Measurements from ENCODE around the gene CHTF8. TPM values are rescaled to one million over a fixed set of nuclear protein-coding genes. Genes with fewer than 3 reads are reported as not detected.

Gene CHTF8
- total RNA-seq, 1 experiment from 2014 or later: 161 TPM

GRCh38 chr16:69169607-69170352 lies 37.4 kb upstream of the CHTF8 start:
- no TSS peak for BruUV-seq (replicated peaks)
- Histone ChIP-seq H3K4me3 (no peak overlapping the region), H3F3A (ENCODE audit: insufficient read depth, low read depth) (peaks cover 38% of the 10 kb centered on the region), H3K79me2 (ENCODE audit: low read depth) (no peaks in the 10 kb centered on the region), H3K4me2 (no peak overlapping the region), H2AFZ (no peak overlapping the region), H3K27ac (no peak overlapping the region), H3K27me3 (ENCODE audit: insufficient read depth, low read depth) (no peaks in the 10 kb centered on the region), H3K9me3 (ENCODE audit: insufficient read depth, low read depth) (no peaks in the 10 kb centered on the region), H4K20me1 (ENCODE audit: insufficient read depth) (no peaks in the 10 kb centered on the region), H3K4me1 (replicated peaks; ENCODE audit: insufficient read depth) (peaks cover 17% of the 10 kb centered on the region), H3K36me3 (ENCODE audit: low read depth) (peaks cover 36% of the 10 kb centered on the region), H3K9me2 (ENCODE audit: insufficient read depth) (no peaks in the 10 kb centered on the region)
- CTCF ChIA-PET: no interaction called here
- TF ChIP-seq EZH2 (IDR thresholded peaks at IDR 0.05; ENCODE audit: low read depth) (no peak), CTCF (conservative IDR thresholded peaks at IDR 0.05) (no peak)
- DNase-seq: no peak
- POLR2A ChIA-PET (ENCODE audit: unreplicated experiment): no interaction called here
- intact Hi-C loops (cut with micrococcal nuclease; ENCODE audit: unreplicated experiment): no loop called here

- no TSS peak for BruUV-seq (replicated peaks)
- intact Hi-C loops (cut with micrococcal nuclease; ENCODE audit: unreplicated experiment): no loop called here
- peaks cover 38% of the 10 kb centered on the region for H3K36me3 ChIP-seq (ENCODE audit: low read depth)
Observed at GRCh38 chr16:69169051-69169450, 36.7 kb upstream of the CHTF8 start.

GRCh38 chr16:69166946-69167930 lies 34.9 kb upstream of the CHTF8 start:
- intact Hi-C loops (cut with micrococcal nuclease; ENCODE audit: unreplicated experiment): no loop called here
- no peak overlapping the region for H2AFZ ChIP-seq
- ChIA-PET POLR2A (ENCODE audit: unreplicated experiment) (no interaction called here), CTCF (no interaction called here)
- BruUV-seq (replicated peaks): no TSS peak
- no peaks in the 10 kb centered on the region for H4K20me1 ChIP-seq (ENCODE audit: insufficient read depth)
- H3K9me3 ChIP-seq (ENCODE audit: insufficient read depth, low read depth): no peaks in the 10 kb centered on the region
- H3K4me2 ChIP-seq: no peak overlapping the region
- H3K27me3 ChIP-seq (ENCODE audit: insufficient read depth, low read depth): no peaks in the 10 kb centered on the region
- no peaks in the 10 kb centered on the region for H3K9me2 ChIP-seq (ENCODE audit: insufficient read depth)
- H3K79me2 ChIP-seq (ENCODE audit: low read depth): no peaks in the 10 kb centered on the region
- peaks cover 17% of the 10 kb centered on the region for H3F3A ChIP-seq (ENCODE audit: insufficient read depth, low read depth)
- DNase-seq: no peak
- H3K4me3 ChIP-seq: no peak overlapping the region
- no peak overlapping the region for H3K27ac ChIP-seq
- TF ChIP-seq EZH2 (IDR thresholded peaks at IDR 0.05; ENCODE audit: low read depth) (no peak), CTCF (conservative IDR thresholded peaks at IDR 0.05) (no peak)
- peaks cover 39% of the 10 kb centered on the region for H3K36me3 ChIP-seq (ENCODE audit: low read depth)
- no peaks in the 10 kb centered on the region for H3K4me1 ChIP-seq (replicated peaks; ENCODE audit: insufficient read depth)

More at GRCh38 chr16:69169051-69169450, 36.7 kb upstream of the CHTF8 start:
- Histone ChIP-seq H3K27me3 (ENCODE audit: insufficient read depth, low read depth) (no peaks in the 10 kb centered on the region), H3K4me2 (no peak overlapping the region), H3K9me2 (ENCODE audit: insufficient read depth) (no peaks in the 10 kb centered on the region), H3K9me3 (ENCODE audit: insufficient read depth, low read depth) (no peaks in the 10 kb centered on the region), H3K79me2 (ENCODE audit: low read depth) (no peaks in the 10 kb centered on the region), H3K4me3 (no peak overlapping the region), H2AFZ (no peak overlapping the region), H3K4me1 (replicated peaks; ENCODE audit: insufficient read depth) (peaks cover 13% of the 10 kb centered on the region), H3F3A (ENCODE audit: insufficient read depth, low read depth) (peaks cover 34% of the 10 kb centered on the region), H3K27ac (no peak overlapping the region), H4K20me1 (ENCODE audit: insufficient read depth) (no peaks in the 10 kb centered on the region)
- DNase-seq: no peak
- TF ChIP-seq EZH2 (IDR thresholded peaks at IDR 0.05; ENCODE audit: low read depth): no peak
- ChIA-PET CTCF (interaction anchor here (0.6 kb wide), 1 partner anchor 19 kb away, joined by 3 read pairs; no protein-coding TSS in a partner anchor), POLR2A (ENCODE audit: unreplicated experiment) (interaction anchor here (0.5 to 0.9 kb wide), 2 partner anchors 18 to 523 kb away, joined by 4 to 13 read pairs; partner anchors contain the start of gene SNTB2)

Data from PC-9 (cell line).